Mesodermal cell (in vitro differentiated cells): ENCODE results near the gene CCL22.
"Not testable (repeated sequence)": the region's sequence is repeated elsewhere in the genome, so short reads cannot be mapped to it uniquely, and the experiment has no call there.

Source experiments
- H3K27ac ChIP-seq: 2 replicates; pipeline ENCODE4 v1.7.0; 2013; ENCODE audit warnings: mild to moderate bottlenecking, low read depth, low read length, moderate library complexity; ENCODE audit not compliant: severe bottlenecking
- H3K36me3 ChIP-seq: 2 replicates; pipeline ENCODE4 v1.7.1; 2013; ENCODE audit warnings: mild to moderate bottlenecking, low read length, moderate library complexity; ENCODE audit not compliant: control insufficient read depth, insufficient read depth
- H3K4me1 ChIP-seq: one replicate; pipeline ENCODE4 v1.7.1; 2013; ENCODE audit warnings: mild to moderate bottlenecking, low read length; ENCODE audit not compliant: insufficient read depth, control insufficient read depth, poor library complexity, severe bottlenecking
- H3K4me3 ChIP-seq: 2 replicates; pipeline ENCODE4 v1.7.0; 2013; ENCODE audit warnings: low read length, control low read depth, mild to moderate bottlenecking; ENCODE audit not compliant: insufficient read depth, poor library complexity, severe bottlenecking; ENCODE audit errors: extremely low read depth
- H3K9me3 ChIP-seq: 2 replicates; pipeline ENCODE4 v1.7.1; 2013; ENCODE audit warnings: mild to moderate bottlenecking, low read length, moderate library complexity; ENCODE audit not compliant: control insufficient read depth
- WGBS, 2 experiments: methylation state at CpG; one replicate each; pipeline ENCODE4 v1.1.5; 2013; ENCODE audit warnings: missing lambda C conversion rate in 2 of 2; ENCODE audit not compliant: insufficient coverage in 2 of 2; 5-methylcytosine and 5-hydroxymethylcytosine counted together

CCL22 gene

DNA sequence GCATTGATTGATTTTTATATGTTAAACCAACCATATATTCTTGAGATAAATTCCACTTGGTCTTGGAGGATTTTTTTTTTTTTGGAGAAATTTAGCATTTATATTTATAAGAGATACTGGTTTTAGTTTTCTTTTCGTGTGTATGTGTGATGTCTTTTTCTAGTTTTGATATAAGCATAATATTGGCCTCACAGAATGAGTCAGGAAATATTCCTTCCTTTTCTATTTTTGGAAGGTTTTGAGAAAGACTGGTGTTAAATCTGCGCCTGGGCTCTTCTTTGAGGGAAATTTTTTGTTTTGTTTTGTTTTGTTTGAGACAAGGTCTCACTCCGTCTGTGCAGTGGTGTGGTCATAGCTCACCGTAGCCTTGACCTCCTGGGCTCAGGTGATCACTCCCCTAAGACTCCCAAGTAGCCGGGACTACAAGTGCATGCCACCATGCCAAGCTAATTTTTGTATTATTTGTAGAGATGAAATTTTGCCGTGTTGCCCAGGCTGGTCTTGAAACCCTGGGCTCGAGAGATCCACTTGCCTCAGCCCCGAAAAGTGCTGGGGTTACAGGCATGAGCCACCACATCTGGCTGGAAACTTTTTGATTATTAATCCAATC is 28.8 kb upstream of the CCL22 start:
- Histone ChIP-seq H3K27ac (no peak overlapping the region), H3K4me1 (no peaks in the 10 kb centered on the region)
- 92 to 96% methylated on average over 2 to 3 of the region's 8 CpGs for WGBS, 2 experiments

GRCh38 chr16:57331355-57331754 is 27.2 kb upstream of the CCL22 start:
- 90 to 94% methylated on average over 2 of the region's 3 CpGs for WGBS, 2 experiments
- no peak overlapping the region for H3K27ac ChIP-seq
- H3K4me1 ChIP-seq = no peaks in the 10 kb centered on the region
- H3K4me3 ChIP-seq = no peak overlapping the region
- no peaks in the 10 kb centered on the region for H3K36me3 ChIP-seq
- peaks cover 2% of the 10 kb centered on the region for H3K9me3 ChIP-seq

More for the DNA sequence above, 28.8 kb upstream of the CCL22 start:
- H3K9me3 ChIP-seq = peaks cover 8% of the 10 kb centered on the region
- H3K36me3 ChIP-seq = no peaks in the 10 kb centered on the region
- H3K4me3 ChIP-seq = no peak overlapping the region

GRCh38 chr16:57333402-57333801 is 25.2 kb upstream of the CCL22 start:
- H3K9me3 ChIP-seq = no peaks in the 10 kb centered on the region
- H3K27ac ChIP-seq = no peak overlapping the region
- no peak overlapping the region for H3K4me3 ChIP-seq
- WGBS, 2 experiments = no CpG with 5 or more reads among the region's 1 CpG
- no peaks in the 10 kb centered on the region for H3K4me1 ChIP-seq
- H3K36me3 ChIP-seq = no peaks in the 10 kb centered on the region

DNA sequence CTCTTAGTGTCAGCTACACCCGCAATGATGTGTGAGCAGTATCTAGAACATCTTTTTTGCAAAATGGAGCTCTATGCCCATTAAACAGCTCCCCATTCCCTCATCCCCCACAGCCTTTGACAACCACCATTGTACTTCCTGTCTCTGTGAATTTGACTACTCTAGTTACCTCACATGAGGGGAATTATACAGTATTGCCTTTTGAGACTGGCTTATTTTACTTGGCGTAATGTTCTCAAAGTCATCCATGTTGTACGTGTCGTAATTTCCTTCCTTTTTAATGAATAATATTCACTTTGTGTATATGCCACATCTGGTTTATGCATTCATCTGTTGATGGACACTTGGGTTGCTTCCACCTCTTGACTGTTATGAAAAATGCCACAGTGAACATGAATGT is 23.2 kb upstream of the CCL22 start:
- H3K27ac ChIP-seq = no peak overlapping the region
- no peak overlapping the region for H3K4me3 ChIP-seq
- no peaks in the 10 kb centered on the region for H3K36me3 ChIP-seq
- no peaks in the 10 kb centered on the region for H3K4me1 ChIP-seq
- H3K9me3 ChIP-seq = no peaks in the 10 kb centered on the region
- WGBS, 2 experiments = 100% methylated on average over 1 of the region's 4 CpGs

DNA sequence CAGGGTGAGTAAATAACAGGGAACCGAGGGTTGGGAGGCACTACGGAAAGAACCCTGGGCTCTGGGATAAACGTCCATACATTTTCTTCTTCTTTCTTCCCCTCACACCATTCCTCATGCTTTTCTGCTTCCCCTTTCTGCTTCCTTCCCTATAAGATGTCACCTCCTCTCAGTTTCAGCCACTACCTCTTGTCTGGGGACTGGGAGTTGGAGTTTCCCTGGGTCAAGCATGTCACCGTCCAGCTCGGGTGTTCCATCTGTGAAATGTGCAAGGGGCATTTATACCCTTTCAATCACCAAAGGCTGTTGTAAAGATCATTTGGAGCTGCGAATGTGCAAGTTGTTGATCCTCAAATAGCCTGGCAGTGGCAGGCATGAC is 17.5 kb upstream of the CCL22 start:
- no peaks in the 10 kb centered on the region for H3K9me3 ChIP-seq

DNA sequence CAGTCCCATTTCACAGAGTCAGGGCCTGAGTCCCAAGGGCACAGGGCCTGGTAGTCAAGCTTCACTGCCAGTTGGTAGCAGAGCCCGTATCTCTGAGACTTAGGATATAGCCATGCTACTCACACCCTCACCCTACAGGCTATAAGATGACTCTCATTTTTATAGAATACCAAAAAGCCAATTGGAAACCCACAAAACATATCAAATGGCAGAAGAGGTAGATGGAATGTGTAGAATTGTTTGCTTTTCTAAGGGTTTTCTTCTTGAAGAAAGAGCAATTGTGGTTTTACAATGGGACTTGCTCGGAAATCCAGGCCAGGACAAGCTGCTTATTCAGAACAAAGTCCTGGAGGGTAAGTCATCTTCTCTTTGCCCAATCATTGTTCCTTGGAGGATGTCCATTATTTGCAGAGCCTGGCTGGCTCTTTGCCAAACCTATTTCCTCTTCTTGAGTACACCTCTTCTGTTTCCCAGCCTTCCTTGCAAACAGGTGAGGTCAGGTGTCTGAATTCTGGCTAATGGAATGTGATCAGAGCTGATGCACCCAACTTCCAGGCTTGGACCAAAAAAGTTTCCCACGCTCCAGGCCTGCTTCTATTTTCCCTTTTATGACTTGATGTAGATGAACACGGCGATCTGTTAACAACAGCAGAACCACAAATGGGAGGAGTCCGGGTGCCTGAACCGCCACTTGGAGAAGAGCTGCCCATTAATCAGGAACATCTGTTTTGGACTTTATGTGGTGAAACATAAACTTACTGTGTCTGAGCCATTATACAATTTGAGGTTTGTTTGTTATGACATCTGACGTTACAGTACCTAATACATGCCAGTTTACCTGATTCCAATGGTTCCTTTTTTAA is 16.9 kb upstream of the CCL22 start:
- 85 to 93% methylated on average over 7 of the region's 8 CpGs for WGBS, 2 experiments
- H3K27ac ChIP-seq = no peak overlapping the region

More for the DNA sequence above, 17.5 kb upstream of the CCL22 start:
- 90 to 92% methylated on average over 4 to 6 of the region's 6 CpGs for WGBS, 2 experiments
- Histone ChIP-seq H3K4me1 (peaks cover 6% of the 10 kb centered on the region), H3K36me3 (no peaks in the 10 kb centered on the region), H3K27ac (no peak overlapping the region), H3K4me3 (no peak overlapping the region)

GRCh38 chr16:57342606-57343005 is 16.0 kb upstream of the CCL22 start:
- not testable (repeated sequence) for H3K36me3 ChIP-seq, H3K27ac ChIP-seq, H3K9me3 ChIP-seq, H3K4me3 ChIP-seq, H3K4me1 ChIP-seq
- WGBS, 2 experiments = 90 to 98% methylated on average over 8 to 9 of the region's 9 CpGs

More for the DNA sequence above, 16.9 kb upstream of the CCL22 start:
- Histone ChIP-seq H3K9me3 (no peaks in the 10 kb centered on the region), H3K4me3 (no peak overlapping the region), H3K4me1 (peaks cover 6% of the 10 kb centered on the region), H3K36me3 (no peaks in the 10 kb centered on the region)

DNA sequence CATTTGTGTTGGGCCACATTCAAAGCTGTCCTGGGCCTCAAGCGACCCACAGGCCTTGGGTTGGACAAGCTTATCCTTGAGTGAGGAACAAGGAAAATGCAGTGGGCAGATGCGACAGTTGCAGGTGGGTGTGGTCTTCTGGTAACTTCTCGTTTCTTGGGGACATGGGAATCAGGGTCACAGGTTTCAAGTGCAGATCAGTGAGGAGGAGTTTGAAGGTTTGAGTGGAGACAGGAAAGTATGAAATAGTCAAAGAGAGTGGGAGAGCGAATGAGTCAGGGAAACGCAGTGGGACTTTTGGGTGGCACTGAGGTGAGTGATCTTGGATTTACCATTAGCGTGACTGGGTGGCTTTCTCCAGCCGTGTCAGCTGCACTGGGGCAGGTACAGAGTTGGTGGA is 15.4 kb upstream of the CCL22 start:
- 87 to 93% methylated on average over 7 of the region's 7 CpGs for WGBS, 2 experiments
- no peak overlapping the region for H3K27ac ChIP-seq
- no peaks in the 10 kb centered on the region for H3K9me3 ChIP-seq
- no peak overlapping the region for H3K4me3 ChIP-seq
- no peaks in the 10 kb centered on the region for H3K36me3 ChIP-seq
- H3K4me1 ChIP-seq = peaks cover 6% of the 10 kb centered on the region

DNA sequence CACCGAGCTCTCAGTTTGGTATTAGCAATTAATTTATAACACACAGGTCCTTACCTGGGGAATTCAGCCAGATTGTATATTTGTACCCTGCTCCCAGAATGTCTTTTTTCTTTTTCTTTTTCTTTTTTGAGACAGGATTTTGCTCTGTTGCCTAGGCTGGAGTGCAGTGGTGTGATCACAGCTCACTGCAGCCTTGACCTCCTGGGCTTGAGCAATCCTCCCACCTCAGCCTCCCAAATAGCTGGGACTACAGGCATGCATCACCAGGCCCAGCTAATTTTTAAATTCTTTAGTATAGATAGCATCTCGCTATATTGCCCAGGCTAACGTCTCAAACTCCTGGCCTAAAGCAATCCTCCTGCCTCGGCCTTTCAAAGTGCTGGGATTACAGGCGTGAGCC is 14.5 kb upstream of the CCL22 start:
- 87 to 95% methylated on average over 3 to 4 of the region's 5 CpGs for WGBS, 2 experiments
- not testable (repeated sequence) for H3K36me3 ChIP-seq, H3K4me1 ChIP-seq, H3K4me3 ChIP-seq, H3K27ac ChIP-seq, H3K9me3 ChIP-seq

- WGBS, 2 experiments = 86% methylated on average over 2 of the region's 2 CpGs; no CpG with 5 or more reads in 1 of the 2 experiments
- Histone ChIP-seq H3K9me3 (no peaks in the 10 kb centered on the region), H3K4me1 (peaks cover 6% of the 10 kb centered on the region), H3K4me3 (no peak overlapping the region), H3K27ac (no peak overlapping the region), H3K36me3 (no peaks in the 10 kb centered on the region)
Measured at GRCh38 chr16:57345021-57345420, 13.6 kb upstream of the CCL22 start.

- Histone ChIP-seq H3K27ac (no peak overlapping the region), H3K4me3 (no peak overlapping the region), H3K4me1 (peaks cover 6% of the 10 kb centered on the region), H3K9me3 (no peaks in the 10 kb centered on the region), H3K36me3 (no peaks in the 10 kb centered on the region)
- WGBS, 2 experiments = 80 to 100% methylated on average over 1 of the region's 3 CpGs
Measured at GRCh38 chr16:57345666-57346204, 12.8 kb upstream of the CCL22 start.
